Peyer's patch (tissue), 4 donors: ENCODE results near the gene CRYBG3. TPM values are rescaled to one million over a fixed set of nuclear protein-coding genes. Genes with fewer than 3 reads are reported as not detected.

Experiments used
- DNase-seq, 3 donors: peaks; one replicate each; pipeline ENCODE4 v3.0.0-alpha.2; 2017 to 2019
- H3K27ac ChIP-seq, 4 donors: fragments of 200-600 bp; sonication (generic); one replicate each; pipeline ENCODE4 v1.5.1; 2016 to 2019
- H3K27me3 ChIP-seq, 2 donors: fragments of 200-600 bp; sonication (generic); one replicate each; pipeline ENCODE4 v1.5.1; 2019
- H3K36me3 ChIP-seq, 3 donors: fragments of 200-600 bp; sonication (generic); one replicate each; pipeline ENCODE4 v1.5.1; 2016 to 2019
- H3K4me1 ChIP-seq, 4 donors: fragments of 200-600 bp; sonication (generic); one replicate each; pipeline ENCODE4 v1.5.1; 2016 to 2019
- H3K4me3 ChIP-seq, 4 donors: fragments of 200-600 bp; sonication (generic); 1 replicate in 3 of 4; 2 replicates in 1 of 4; pipeline ENCODE4 v1.5.1; 2016 to 2019; ENCODE audit warnings: mild to moderate bottlenecking in 1 of 4
- H3K9me3 ChIP-seq, 4 donors: fragments of 200-600 bp; sonication (generic); one replicate each; pipeline ENCODE4 v1.5.1; 2016 to 2019; ENCODE audit warnings: mild to moderate bottlenecking in 1 of 4
- POLR2A ChIP-seq, 2 donors: fragments of 450-650 bp; IDR thresholded peaks; one replicate each; pipeline ENCODE4 v1.5.1; 2017; ENCODE audit warnings: antibody characterized with exemption in 2 of 2, mild to moderate bottlenecking in 2 of 2, moderate library complexity in 2 of 2
- total RNA-seq, 4 donors: library from RNA; depleted of rRNA; stranded (reverse); fragments of >200 nt; gene quantifications; one replicate each; pipeline ENCODE4 v1.1.0, GENCODE V29; 2016
- TF ChIP-seq, protein P1 (sequence below), 6 experiments: fragments of 450-650 bp in 4 of 6; fragments of 200-600 bp in 2 of 6; sonication (generic) in 1 of 6; IDR thresholded peaks; one replicate each; pipeline ENCODE4 v1.5.1; 2017 to 2019; ENCODE audit warnings: antibody characterized with exemption in 6 of 6, mild to moderate bottlenecking in 3 of 6, moderate library complexity in 1 of 6

CRYBG3 gene
- total RNA-seq, 4 donors from 2014 or later = 11.4 to 47.0 (median 16.9) TPM

DNA sequence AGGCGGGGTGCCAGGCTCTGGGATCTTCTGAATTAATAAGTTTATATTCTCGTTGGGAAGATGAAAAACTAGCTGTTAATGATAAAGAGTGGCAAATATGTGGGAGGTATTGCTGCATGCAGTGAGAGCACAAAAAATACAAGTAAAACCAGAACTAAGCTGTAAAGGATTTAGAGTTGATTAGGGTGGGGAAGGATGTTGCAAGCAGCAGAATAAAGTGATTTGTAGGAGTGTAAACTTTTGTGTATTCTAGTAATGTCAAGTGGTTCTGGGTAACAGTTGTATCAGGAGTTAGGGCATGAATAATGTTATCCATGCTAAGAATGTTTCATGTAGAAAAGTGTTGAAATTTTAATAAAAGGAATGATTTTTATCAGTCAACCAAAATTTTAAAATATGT, 18.1 kb downstream of the CRYBG3 start:
- no peaks in the 10 kb centered on the region for H3K27me3 ChIP-seq
- H3K9me3 ChIP-seq = no peaks in the 10 kb centered on the region
- DNase-seq = no peak
- no peak overlapping the region for H3K27ac ChIP-seq
- H3K4me3 ChIP-seq = no peak overlapping the region
- TF ChIP-seq, protein P1, sequence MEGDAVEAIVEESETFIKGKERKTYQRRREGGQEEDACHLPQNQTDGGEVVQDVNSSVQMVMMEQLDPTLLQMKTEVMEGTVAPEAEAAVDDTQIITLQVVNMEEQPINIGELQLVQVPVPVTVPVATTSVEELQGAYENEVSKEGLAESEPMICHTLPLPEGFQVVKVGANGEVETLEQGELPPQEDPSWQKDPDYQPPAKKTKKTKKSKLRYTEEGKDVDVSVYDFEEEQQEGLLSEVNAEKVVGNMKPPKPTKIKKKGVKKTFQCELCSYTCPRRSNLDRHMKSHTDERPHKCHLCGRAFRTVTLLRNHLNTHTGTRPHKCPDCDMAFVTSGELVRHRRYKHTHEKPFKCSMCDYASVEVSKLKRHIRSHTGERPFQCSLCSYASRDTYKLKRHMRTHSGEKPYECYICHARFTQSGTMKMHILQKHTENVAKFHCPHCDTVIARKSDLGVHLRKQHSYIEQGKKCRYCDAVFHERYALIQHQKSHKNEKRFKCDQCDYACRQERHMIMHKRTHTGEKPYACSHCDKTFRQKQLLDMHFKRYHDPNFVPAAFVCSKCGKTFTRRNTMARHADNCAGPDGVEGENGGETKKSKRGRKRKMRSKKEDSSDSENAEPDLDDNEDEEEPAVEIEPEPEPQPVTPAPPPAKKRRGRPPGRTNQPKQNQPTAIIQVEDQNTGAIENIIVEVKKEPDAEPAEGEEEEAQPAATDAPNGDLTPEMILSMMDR (IDR thresholded peaks at IDR 0.05) = no peak
- TF ChIP-seq POLR2A (IDR thresholded peaks at IDR 0.05) = no peak
- no peaks in the 10 kb centered on the region for H3K36me3 ChIP-seq
- peaks cover 0 to 3% (median 0%) of the 10 kb centered on the region in 4 donors for H3K4me1 ChIP-seq

DNA sequence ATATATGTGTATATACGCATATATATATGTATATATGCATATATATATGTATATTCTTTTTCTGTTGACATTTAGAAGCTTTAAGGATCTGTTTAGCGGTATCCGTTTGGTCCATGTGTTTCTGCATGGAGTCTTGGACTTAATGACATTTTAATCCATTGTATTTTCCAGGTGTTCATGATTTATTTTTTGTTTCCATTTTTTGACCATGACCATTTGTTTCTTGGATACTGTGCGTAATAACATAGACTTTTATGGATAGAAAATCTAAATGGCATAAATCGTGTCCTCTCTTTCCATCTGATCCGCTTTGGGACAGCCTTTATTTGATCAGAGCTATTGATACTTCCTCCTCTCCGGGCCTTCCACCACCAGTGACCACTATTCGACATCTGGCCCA, 19.5 kb downstream of the CRYBG3 start:
- H3K27ac ChIP-seq = no peak overlapping the region
- no peaks in the 10 kb centered on the region for H3K9me3 ChIP-seq
- H3K4me3 ChIP-seq = no peak overlapping the region
- no peaks in the 10 kb centered on the region for H3K36me3 ChIP-seq
- peaks cover 0 to 3% (median 0%) of the 10 kb centered on the region in 4 donors for H3K4me1 ChIP-seq
- DNase-seq = no peak
- H3K27me3 ChIP-seq = no peaks in the 10 kb centered on the region
- TF ChIP-seq POLR2A (IDR thresholded peaks at IDR 0.05) = no peak
- TF ChIP-seq, protein P1 (IDR thresholded peaks at IDR 0.05) = no peak

DNA sequence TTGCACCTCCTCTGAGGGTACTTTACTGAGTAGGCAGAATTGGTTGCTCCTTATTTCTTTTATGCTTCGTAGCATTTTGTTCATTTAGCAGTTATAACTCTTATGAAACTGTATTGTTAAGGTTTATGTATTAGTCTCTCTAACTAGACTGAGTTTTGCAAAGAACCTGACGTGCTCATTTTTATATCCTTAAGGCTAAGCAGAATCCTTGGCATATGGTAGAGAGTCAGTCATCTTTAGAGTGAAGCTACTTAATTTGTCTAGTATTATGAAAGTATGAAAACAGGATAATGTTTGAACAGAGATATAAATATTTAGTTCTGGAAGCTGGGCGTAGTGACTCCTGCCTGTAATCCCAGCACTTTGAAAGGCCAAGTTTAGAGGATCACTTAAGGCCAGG, 20.1 kb downstream of the CRYBG3 start:
- Histone ChIP-seq H3K9me3 (no peaks in the 10 kb centered on the region), H3K4me3 (no peak overlapping the region), H3K36me3 (no peaks in the 10 kb centered on the region), H3K4me1 (peaks cover 0 to 3% (median 0%) of the 10 kb centered on the region in 4 donors), H3K27me3 (no peaks in the 10 kb centered on the region), H3K27ac (no peak overlapping the region)
- TF ChIP-seq, protein P1 (IDR thresholded peaks at IDR 0.05) = no peak
- no peak for TF ChIP-seq POLR2A (IDR thresholded peaks at IDR 0.05)
- no peak for DNase-seq

DNA sequence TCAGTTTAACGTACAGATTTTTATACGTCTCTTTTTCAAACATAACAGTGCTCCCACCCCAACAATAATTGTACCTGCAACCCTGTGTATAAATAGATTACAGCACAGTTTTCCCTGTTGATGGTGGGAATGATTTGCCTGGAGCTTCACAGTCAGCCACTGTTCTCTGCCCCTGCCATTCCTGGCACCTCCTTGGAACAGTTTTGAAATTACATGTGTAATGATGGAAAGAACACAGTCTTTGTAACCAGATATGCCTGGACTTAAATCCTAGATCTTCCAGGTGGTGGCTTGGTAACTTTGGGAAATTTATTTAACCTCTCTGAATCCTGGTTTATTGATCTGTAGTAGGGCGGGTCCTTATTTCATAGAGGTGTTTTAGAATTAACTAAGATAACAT, 27.0 kb downstream of the CRYBG3 start:
- DNase-seq = no peak
- Histone ChIP-seq H3K4me1 (no peaks in the 10 kb centered on the region), H3K36me3 (no peaks in the 10 kb centered on the region), H3K27me3 (no peaks in the 10 kb centered on the region), H3K4me3 (no peak overlapping the region), H3K27ac (no peak overlapping the region), H3K9me3 (peaks cover 0 to 1% (median 0%) of the 10 kb centered on the region in 4 donors)
- TF ChIP-seq, protein P1 (IDR thresholded peaks at IDR 0.05) = no peak
- no peak for TF ChIP-seq POLR2A (IDR thresholded peaks at IDR 0.05)

DNA sequence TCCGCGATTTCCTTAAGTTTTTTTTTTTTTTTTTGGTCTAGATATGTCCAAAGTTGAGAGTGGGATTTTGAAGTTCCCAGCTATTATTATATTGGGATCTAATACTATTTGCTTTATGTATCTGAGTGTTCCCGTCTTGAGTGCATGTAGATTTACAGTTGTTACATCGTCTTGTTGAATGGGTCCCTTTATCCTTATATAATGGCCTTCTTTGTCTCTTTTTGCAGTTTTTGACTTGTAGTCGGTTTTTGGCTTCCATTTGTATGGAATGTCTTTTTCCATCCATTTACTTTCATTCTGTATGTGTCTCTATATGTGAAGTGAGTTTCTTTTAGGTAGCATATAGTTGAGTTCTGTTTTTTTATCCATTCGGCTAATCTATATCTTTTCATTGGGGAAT, 35.6 kb downstream of the CRYBG3 start:
- Histone ChIP-seq H3K9me3 (peaks cover 0 to 5% (median 0%) of the 10 kb centered on the region in 4 donors), H3K27me3 (no peaks in the 10 kb centered on the region), H3K36me3 (no peaks in the 10 kb centered on the region), H3K4me3 (no peak overlapping the region), H3K27ac (no peak overlapping the region), H3K4me1 (no peaks in the 10 kb centered on the region)
- no peak for DNase-seq
- TF ChIP-seq, protein P1 (IDR thresholded peaks at IDR 0.05) = no peak
- no peak for TF ChIP-seq POLR2A (IDR thresholded peaks at IDR 0.05)

DNA sequence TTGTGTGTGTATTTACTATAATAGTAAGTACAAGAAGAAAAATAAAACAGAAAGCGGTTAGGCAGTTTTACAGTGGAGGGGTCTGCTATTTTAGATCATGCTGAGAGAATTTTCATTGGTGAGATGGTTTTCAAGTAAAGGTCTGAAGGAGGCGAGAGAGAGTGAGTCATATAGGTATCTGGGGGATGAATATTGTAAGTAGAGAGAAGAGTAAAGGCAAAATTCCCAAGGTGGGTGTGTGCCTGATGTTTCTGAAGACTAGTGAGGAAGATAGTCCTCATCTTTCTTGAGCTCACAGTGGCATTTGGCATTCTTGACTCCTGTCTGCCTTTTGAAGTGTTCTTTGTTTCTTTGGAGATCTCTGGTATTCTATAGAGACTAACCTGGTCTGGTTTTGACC, 38.6 kb downstream of the CRYBG3 start:
- no peaks in the 10 kb centered on the region for H3K4me1 ChIP-seq
- no peak overlapping the region for H3K4me3 ChIP-seq
- H3K27ac ChIP-seq = no peak overlapping the region
- no peaks in the 10 kb centered on the region for H3K27me3 ChIP-seq
- DNase-seq = no peak
- TF ChIP-seq, protein P1 (IDR thresholded peaks at IDR 0.05) = no peak
- no peak for TF ChIP-seq POLR2A (IDR thresholded peaks at IDR 0.05)
- H3K9me3 ChIP-seq = no peaks in the 10 kb centered on the region
- no peaks in the 10 kb centered on the region for H3K36me3 ChIP-seq
